Measurements from ENCODE around the gene TFEC.

Gene TFEC

GRCh38 chr7:115964799-115965198 is 65.8 kb downstream of the TFEC start:
- in situ Hi-C loops (cut with HindIII; ENCODE audit: low sequenced_read_pairs), result no loop called here
- no peak for TF ChIP-seq CTCF (IDR thresholded peaks at IDR 0.05; ENCODE audit: low read depth, low read length, missing control alignments)
- H3K4me3 ChIP-seq (ENCODE audit: low read depth, low read length), result no peak overlapping the region
- no peak for DNase-seq (ENCODE audit: low read depth)

DNA sequence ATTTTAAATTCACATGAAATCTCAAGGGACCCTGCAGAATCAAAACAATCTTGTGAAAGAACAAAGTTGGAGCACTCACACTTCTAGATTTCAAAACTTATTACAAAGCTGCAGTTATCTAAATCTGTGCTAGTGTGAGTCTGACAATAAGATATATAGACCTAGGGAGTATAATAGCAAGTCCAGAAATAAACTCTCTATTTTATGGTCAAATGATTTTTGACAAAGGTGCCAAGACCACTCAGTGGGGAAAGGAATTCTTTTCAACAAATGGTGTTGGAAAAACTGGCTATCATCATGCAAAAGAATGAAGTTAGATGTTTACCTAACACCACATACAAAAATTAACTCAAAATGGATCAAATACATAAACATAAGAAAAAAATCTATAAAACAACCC is 68.2 kb downstream of the TFEC start:
- no peak for TF ChIP-seq CTCF (IDR thresholded peaks at IDR 0.05; ENCODE audit: low read depth, low read length, missing control alignments)
- H3K4me3 ChIP-seq (ENCODE audit: low read depth, low read length), result no peak overlapping the region
- in situ Hi-C loops (cut with HindIII; ENCODE audit: low sequenced_read_pairs), result no loop called here
- peak; percentile 2 for DNase-seq (ENCODE audit: low read depth)

GRCh38 chr7:115953592-115954255 is 76.8 kb downstream of the TFEC start:
- DNase-seq (ENCODE audit: low read depth), result no peak
- no peak overlapping the region for H3K4me3 ChIP-seq (ENCODE audit: low read depth, low read length)
- in situ Hi-C loops (cut with HindIII; ENCODE audit: low sequenced_read_pairs), result no loop called here
- no peak for TF ChIP-seq CTCF (IDR thresholded peaks at IDR 0.05; ENCODE audit: low read depth, low read length, missing control alignments)

DNA sequence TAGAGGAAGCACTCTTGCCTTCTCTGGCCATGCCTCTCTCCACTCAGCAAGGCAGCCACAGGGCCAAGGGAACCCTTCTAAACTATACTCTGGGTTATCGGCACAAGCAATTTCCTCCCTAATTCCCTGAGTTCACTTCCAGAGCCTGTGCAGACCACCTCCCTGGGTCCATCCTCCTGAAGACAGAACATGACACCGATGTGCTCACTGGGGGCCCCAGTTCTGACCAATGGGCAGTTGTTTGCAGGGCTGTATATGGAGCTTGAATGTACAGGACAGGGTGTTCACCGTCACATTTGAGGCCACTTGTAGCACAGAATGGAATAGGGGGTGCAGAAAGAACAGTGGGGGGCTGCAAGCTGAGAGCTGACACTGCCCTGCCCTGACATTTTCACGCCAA is 77.7 kb downstream of the TFEC start:
- no peak for TF ChIP-seq CTCF (IDR thresholded peaks at IDR 0.05; ENCODE audit: low read depth, low read length, missing control alignments)
- no peak overlapping the region for H3K4me3 ChIP-seq (ENCODE audit: low read depth, low read length)
- DNase-seq (ENCODE audit: low read depth), result no peak
- in situ Hi-C loops (cut with HindIII; ENCODE audit: low sequenced_read_pairs), result no loop called here

- no peak overlapping the region for H3K4me3 ChIP-seq (ENCODE audit: low read depth, low read length)
- no peak for TF ChIP-seq CTCF (IDR thresholded peaks at IDR 0.05; ENCODE audit: low read depth, low read length, missing control alignments)
- no peak for DNase-seq (ENCODE audit: low read depth)
- in situ Hi-C loops (cut with HindIII; ENCODE audit: low sequenced_read_pairs), result no loop called here
Measured at GRCh38 chr7:115951547-115951946, 79.0 kb downstream of the TFEC start.

DNA sequence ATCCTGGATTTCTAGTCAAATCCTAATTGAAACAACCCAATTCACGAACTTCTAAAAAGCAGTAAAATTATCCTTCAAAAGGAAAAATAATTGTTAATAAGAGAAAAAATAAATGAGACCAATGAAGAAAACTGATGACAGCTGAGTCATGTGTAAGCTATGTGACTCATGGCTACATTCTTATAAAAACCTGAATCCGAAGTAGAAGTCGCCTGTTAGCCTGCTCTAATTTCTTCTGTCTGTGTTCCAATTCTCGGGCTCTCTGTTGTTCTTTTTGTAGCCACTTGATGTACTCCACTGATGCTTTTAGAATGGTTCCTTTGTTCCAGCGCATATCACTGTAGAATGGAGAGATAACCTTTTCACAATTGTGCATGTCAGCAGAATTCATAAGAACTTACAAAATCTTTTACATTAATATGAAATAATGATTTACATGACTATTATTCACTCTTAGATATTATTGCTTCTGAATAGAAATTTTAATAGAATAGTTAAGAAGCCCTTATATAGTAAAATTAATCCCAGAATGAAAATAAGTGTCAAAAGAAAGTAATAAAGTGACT is 88.8 kb downstream of the TFEC start:
- no peak overlapping the region for H3K4me3 ChIP-seq (ENCODE audit: low read depth, low read length)
- in situ Hi-C loops (cut with HindIII; ENCODE audit: low sequenced_read_pairs), result no loop called here
- peak; percentile 13 for DNase-seq (ENCODE audit: low read depth)
- no peak for TF ChIP-seq CTCF (IDR thresholded peaks at IDR 0.05; ENCODE audit: low read depth, low read length, missing control alignments)

All from astrocyte of the cerebellum (primary cell).